SKM-1 treated with dmso at 0.1 percent for 144 hours (cell line): ENCODE measurements around the gene PARD3.
"Not testable (repeated sequence)": the region's sequence is repeated elsewhere in the genome, so short reads cannot be mapped to it uniquely, and the experiment has no call there.

Experiments
- DNase-seq: peaks from one replicate; lab custom pipeline; 2025; ENCODE audit not compliant: unreplicated experiment; lab: John Stamatoyannopoulos, UW

The PARD3 gene

DNA sequence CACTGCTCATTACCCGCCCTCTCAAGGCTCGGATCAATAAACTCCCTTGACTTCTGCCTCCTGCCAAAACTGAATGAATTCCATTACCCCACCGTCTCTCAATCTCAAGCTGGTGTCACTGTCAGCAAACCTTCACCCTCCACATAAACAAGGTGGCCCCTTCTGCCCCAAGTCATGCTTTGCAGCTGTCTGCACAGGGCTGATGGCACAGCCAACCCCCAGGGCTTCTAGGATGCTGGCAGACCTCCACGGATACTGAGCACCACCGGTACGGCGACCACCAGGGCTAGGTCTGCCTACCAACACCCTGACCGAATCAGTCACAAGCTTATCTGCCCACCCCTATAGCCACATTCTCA is 46.1 kb downstream of the PARD3 start:
- DNase-seq, result no peak

DNA sequence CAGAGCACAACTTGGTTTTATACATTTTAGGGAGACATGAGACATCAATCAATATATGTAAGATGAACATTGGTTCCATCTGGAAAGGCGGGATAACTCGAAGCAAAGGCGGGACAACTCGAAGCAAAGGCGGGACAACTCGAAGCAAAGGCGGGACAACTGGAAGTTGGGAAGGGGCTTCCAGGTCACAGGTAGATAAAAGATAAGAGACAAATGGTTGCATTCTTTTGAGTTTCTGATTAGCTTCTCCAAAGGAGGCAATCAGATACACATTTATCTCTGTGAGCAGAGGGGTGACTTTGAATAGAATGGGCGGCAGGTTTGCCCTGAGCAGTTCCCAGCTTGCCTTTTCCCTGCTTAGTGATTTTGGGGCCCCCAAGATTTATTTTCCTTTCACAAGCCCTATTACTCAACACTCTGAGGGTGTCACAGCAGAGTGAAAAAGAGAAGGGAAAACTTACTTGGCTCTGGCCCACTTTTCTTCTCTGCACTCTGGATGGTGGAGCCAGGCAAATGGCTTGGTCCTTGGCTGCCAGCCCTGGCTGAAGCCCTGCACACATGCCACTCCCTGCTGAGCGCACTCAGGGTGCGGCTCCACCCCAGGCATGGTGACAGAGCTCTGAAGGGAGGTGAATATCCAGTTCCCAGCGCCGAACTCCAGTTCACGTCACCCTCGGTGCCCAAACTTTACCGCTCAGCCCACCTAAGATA is 46.7 kb downstream of the PARD3 start:
- DNase-seq, result no peak

DNA sequence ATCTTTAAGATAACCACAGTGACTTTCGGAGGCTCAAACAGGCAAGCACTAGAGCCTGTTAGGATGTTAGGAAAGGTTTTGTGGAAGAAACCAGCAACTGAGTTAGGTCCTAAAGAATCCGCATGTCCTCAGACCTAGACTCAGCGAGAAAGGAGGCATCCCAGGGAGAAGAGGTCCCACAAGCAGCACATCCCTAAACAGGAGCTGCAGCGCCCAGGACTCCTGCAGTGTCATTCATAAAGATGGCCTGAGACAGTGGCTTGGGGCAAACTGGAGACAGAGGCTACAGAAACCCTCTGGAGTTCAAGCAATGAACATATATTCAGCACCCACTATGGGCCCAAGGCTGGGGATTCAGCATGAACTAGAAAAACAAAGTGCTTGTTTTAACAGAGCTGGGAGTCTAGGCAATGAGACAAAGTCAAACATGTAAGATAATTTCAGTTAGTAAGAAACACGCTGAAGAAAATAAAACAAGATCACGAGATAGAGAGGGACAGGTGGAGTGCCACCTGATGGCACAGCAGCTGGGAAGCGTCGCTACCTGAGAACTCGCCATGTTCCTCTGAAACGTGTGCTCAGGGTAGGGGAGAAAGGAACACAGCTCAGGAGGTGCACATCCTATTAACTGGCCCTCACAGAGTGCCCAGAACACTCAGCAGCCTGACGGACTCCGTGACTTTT is 48.1 kb downstream of the PARD3 start:
- DNase-seq, result no peak

DNA sequence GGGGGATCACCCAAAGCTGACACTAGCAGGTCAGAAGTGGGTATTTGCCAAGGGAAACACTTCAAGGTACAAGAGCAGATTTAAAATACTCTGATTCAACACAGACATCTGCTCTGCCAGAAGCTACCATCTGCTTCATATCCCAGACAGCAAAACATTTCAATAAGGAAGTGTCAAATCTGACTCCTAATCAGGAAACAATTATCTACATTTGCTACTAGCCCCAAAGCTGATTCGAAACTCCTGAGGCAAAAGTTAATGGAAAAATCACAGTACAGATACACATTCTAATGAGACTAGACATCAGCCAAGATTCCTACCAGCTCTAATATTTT is 48.9 kb downstream of the PARD3 start:
- no peak for DNase-seq

DNA sequence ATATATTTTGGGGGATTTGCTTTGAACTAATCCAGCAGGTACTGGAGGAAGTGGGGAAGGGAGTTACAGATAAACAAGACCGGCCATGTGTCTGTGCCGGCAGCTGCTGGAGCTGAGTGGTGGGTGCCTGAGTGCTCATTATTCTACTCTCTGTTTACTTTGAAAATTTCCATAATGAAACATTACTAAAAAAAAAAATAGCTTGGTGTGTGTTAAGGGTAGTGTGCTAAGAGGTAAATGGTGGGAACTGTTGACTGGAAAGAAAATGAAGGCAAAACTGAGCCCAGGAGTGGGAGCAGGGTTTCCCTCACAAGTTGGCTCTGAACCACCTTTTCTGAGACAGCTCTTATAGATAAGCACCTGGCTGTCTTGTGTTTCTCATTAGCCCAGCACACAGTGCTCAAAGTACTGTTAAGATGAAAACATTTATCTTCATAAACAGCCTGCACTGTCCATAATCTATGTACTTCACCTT is 50.6 kb downstream of the PARD3 start:
- no peak for DNase-seq

DNA sequence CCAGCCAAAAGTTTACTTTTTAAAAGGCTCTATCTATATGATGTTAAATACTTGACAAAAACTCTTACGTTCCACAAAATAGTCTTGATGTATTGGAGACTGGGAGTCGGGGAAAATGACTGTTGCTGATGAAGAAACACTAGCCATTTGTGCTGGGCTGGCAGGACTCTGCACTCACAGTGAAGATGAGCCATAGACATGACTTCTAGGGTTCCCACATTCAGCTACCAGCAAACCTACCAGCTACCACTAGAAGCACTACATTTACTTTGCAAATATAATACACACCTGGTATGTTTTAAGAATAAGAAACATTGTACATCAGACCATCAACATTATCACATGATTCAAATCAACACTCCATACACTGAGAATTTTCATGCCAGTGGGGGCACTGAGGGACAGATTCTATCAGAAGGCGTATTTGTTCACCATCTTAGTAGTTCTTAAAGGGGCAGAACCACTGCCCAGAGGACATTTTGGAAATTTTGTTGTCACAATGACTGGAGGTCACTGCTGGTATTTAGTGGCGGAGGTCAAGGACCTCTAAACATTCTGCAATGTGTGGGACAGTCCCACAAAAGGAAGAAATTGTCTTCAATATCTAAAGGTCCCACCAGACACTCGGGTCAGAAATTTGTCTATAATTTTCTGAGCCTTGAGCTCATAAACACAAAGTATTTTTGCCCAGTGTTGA is 52.3 kb downstream of the PARD3 start:
- no peak for DNase-seq

DNA sequence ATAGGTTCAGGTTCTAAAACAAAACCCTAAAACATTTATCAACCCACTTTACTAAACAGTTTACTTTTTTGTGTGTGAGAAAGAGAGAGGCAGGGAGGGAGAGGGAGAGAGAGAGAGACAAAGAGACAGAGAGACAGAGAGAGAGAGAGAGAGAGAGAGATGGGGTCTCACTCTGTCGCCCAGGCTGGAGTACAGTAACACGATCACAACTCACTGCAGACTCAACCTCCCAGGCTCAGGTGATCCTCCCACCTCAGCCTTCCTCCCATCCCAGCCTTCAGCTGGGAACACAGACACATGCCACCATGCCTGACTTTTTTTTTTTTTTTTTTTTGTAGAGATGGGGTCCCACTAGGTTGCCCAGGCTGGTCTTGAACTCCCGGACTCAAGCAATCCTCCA is 52.9 kb downstream of the PARD3 start:
- no peak for DNase-seq

DNA sequence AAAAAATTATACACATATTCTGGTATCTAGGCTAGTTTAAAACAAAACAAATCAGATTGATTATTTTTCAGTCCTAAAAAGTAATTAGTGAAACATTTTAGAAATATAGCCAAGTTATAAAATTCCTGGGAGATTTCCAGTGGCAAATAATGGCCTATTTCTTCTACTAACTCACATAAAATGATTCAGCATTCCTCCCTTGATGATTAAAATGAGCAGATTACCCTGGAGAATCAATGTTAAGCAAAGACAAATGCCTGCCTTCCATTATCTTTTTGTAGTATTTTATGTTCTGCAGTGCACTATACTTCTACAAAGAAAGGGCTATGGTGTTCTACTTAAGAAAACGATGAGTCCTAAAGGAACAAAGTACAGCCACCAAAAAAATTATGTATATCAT is 53.6 kb downstream of the PARD3 start:
- DNase-seq, result no peak

DNA sequence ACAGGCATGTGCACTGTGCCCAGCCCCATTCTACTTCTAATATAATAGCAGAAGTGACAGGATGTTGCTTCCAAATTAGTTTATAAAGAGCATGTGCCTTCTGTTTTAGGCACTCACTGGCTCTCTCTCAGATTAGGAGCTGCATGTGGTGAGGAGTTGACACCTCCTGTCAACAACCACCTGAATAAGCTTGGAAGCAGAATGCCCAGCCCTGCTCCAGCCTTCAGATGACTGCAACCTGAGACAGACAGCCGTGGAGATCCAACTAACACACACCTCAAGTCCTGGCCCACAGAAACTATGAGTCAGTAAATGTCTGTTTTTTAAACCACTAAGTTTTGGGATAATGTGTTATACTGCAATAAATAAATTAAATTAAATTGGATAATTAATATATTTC is 54.5 kb downstream of the PARD3 start:
- DNase-seq, result no peak

DNA sequence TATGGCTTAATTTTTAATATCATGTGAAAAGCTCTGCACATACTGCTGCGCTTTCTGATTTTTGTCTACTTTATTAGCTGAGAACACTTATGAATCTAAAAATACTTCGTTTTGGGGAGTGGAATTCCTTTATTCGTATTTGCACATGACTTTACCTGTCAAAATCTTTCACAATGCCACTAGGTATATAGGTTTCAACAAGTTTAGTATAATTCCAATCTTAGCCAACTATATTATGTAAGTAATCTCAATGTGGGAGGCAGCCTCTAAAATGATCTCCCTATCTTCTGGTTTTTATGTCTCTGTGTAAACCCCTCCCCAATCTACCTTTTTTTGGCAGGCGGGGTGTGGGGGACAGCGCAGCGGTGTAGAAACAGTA is 55.3 kb downstream of the PARD3 start:
- DNase-seq, result no peak

DNA sequence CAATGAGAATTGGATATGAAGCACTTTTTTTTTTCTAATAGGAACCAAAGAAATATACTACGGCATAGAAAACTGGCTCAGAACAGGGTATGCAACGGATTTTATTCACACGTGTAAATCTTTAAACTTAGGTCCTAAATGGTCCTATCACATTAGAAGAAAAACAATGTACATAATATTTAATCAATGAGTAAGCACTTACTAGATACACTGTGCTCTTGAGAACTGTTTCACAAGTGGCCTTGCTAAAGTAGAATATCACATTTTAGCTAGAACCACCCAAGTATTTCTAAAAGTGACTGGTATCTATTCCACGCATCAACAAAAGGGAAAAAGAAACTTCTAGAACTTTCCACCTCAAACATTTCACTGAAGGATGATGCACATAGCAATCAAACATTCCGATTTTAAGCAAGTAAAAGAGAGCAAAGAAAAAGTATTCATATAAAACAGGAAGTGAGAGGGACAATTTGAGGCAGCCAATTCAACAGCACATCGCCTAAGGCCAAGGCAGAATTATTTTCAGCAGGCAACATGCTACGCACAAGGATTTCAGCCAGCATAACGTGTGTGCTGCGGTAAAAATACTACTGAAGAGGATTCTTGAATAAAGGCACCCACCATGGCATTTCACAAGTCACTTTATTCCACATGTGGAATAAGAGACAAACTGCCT is 55.8 kb downstream of the PARD3 start:
- no peak for DNase-seq

DNA sequence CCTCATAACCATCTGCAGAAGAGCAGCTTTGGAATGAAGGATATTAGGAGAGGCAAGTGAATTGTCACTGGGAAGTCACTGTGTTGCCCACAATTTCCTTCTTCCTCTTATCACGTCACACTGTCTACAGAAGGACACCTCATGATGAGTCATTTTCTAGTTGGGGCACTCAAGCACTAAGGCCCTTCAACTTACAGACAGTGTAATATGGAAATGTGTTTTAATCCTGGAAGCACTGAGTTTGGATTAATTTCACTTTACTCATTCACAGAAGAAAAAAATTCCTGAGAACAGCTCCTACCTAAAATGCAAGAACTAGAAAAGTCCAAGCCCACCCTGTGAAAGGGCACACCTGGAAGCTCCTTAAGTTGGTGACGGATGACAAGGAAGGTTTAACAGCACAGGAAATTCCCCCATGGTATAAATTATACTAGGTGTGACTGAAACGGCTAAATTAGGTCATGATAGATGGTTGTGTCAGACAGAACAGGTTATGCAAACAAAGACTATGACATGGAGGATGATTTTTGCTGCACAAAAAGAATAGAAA is 56.6 kb downstream of the PARD3 start:
- peak; percentile 42 for DNase-seq

DNA sequence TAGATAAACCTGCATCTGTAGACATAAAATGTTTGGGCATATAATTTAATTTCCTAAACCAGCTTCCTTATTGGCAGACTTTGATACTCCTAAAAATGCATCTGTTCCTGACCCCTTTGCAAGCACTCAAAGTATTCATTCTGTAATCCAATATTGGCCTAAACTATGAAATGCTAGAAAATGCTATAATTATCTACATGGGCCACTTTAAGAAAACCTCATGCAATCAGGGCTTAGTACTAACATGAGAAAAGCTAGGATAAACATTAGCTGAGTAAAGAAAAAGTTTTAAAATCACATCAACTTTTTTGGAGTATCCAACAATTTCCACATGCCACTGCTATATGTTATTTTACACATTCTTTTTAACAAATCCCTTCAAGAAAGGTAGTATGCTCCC is 57.2 kb downstream of the PARD3 start:
- DNase-seq, result no peak

DNA sequence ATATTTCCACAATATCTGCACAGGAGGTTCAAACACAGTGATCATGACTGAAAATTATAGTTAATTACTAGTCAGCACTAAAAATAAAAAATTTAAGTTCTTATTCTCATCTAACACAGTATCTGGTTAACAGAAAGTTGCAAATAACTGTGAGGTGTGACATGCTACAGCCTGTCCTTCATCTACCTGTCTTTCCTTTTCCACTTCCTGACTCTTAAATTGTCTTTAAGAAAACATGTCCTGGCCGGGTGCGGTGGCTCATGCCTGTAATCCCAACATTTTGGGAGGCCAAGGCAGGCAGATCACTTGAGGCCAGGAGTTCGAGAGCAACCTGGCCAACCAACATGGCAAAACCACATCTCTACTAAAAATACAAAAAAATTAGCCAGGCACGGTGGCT is 57.9 kb downstream of the PARD3 start:
- not testable (repeated sequence) for DNase-seq

DNA sequence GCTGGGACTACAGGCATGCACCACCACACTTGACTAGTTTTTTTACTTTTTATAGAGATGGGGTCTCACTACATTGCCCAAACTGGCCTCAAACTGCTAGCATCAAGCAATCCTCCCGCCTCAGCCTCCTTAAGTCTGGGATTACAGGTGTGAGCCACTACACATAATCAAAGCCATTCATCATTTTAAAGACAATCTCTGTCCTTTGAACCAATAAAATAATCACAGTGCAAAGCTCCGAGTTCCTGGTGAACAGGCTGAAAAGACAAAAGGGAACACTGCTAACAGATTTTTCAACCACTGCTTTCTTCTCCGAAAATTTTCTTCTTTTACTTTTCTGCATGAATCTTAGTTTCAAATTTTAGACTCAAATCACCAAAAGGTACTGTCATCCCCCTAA is 58.5 kb downstream of the PARD3 start:
- DNase-seq, result no peak

DNA sequence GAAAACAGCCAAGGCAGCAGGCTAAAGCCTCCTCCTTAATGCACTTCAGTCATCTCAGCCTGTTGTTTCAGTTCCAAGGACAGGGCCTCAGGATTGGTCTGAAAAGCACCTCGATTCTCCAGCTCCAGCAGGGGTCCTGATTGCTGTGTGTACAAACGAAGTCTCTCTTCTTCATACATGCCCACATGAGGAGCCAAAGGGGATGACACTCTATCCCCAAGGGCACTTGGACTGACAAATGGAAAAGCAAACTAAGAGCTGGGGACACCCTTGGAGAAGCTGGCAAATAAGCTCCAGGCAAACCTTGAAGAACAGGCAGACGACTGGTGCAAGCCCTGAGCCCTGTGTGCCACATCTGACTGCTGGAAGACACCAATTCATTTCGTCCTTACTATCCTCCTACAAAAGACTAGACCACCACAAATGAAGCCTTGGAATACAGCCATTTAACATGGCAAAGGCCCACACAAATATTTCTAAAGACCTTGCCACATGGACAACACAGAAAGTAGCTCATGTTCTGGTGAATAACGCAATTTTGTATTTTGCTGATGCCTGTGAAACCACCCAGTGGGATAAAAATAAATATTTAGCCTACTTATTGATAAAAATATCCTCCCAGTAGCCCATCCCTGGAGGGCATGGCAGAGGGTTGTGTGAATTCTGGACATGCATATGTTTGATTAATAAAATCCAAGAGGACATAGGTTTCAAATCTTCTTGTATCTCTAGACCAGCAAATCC is 61.9 kb downstream of the PARD3 start:
- no peak for DNase-seq

DNA sequence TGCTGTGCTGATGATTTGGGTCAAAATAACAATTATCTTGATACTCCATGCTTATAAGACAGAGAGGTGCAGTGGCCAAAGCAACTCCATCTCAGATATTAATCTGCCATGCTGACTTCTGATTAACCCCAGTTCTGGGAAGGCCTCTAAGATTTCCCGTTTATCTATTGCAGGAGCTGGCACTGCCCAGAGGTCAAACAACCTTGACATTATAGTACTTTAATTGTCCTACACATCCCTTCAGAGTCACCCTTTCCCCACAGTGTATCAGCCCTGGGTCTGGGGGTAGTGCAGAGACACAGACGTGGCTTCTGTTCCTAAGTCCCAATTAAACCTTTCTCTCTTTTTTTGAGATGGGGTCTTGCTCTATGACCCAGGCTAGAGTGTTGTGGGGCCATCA is 63.8 kb downstream of the PARD3 start:
- DNase-seq, result no peak

DNA sequence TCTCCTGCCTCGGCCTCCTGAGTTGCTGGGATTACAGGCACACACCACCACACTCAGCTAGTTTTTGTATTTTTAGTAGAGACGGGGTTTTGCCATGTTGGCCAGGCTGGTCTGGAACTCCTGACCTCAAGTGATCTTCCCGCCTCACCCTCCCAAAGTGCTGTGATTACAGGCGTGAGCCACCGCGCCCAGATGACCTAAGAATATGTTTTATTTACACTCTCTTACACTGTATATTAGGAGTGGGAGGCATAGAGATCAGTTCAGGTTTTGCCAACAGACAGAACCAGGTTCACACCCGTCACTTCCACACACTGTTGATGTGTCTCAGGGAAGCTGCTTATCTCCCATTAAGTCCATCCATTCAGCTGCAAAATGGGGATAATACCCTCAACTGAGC is 64.3 kb downstream of the PARD3 start:
- DNase-seq, result not testable (repeated sequence)

DNA sequence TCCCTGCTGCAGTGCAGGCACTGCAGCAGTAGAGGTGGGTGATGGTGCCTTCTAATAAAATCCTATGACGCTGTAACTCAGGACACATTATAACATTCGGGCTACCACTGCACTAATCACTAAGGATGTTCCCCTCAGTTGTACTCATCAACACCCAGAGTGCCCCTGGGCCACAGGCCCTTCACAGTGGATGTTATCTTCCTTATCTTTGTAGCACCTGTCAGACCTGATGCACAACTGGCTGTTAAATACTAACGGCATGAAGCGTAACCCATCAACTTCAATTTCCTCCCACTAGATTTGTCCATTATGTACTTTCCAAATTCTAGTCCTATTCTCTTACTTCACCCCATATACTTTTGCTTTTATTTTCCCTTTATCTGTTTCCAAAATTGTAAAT is 66.3 kb downstream of the PARD3 start:
- DNase-seq, result no peak

DNA sequence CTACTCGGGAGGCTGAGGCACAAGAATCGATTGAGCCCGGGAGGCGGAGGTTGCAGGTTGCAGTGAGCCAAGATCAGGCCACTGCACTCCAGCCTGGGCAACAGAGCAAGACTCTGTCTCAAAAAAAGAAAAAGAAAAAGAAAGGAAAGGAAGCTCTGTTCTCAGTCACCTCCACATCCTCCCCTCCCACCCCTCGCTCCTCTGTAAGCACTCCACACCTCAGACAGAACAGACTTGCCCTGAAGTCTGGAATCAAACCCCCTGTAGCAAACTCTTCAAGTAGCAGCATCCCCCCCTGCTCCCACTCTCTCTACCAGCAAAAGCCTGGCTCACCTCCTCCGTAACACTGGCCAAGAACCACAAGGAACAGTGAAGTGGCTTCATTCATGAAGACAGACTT is 66.7 kb downstream of the PARD3 start:
- DNase-seq, result no peak

DNA sequence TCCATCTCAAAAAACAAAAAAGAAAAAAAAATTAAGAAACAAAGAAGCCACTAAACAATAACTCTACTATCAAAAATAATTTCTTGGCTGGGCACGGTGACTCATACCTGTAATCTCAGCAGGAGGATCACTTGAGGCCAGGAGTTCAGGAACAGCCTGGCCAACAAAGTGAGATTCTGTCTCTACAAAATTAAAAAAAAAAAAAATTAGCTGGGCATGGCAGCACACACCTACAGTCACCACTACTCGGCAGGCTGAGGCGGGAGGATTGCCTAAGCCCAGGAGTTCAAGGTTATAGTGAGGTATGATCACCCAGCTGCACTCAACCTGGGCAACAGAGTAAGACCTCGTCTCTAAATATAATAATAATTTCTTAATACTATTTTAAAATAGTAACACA is 69.0 kb downstream of the PARD3 start:
- DNase-seq, result no peak
